ENCODE measurements around the gene FOXC2.

GRCh38 chr16:86517033-86517432 is 49.6 kb upstream of the FOXC2 start:
- TF ChIP-seq EZH2 (IDR thresholded peaks at IDR 0.05; ENCODE audit: borderline replicate concordance, insufficient read depth, low read depth, low read length, poor library complexity, severe bottlenecking): no peak
- TF ChIP-seq CTCF (IDR thresholded peaks at IDR 0.05): no peak
